PC-3 (cell line): ENCODE data around the gene OR2AJ1.

Experiments used
- CTCF ChIP-seq: fragments of 300-600 bp; sonication (generic); conservative IDR thresholded peaks from 2 replicates; pipeline ENCODE4 v1.5.1; 2017; ENCODE audit warnings: antibody characterized with exemption, low read depth, mild to moderate bottlenecking, low read length
- EZH2phosphoT487 ChIP-seq: fragments of 300-600 bp; sonication (generic); IDR thresholded peaks from 2 replicates; pipeline ENCODE4 v1.6.1; 2018; ENCODE audit warnings: mild to moderate bottlenecking, antibody characterized with exemption, low read length, borderline replicate concordance

DNA sequence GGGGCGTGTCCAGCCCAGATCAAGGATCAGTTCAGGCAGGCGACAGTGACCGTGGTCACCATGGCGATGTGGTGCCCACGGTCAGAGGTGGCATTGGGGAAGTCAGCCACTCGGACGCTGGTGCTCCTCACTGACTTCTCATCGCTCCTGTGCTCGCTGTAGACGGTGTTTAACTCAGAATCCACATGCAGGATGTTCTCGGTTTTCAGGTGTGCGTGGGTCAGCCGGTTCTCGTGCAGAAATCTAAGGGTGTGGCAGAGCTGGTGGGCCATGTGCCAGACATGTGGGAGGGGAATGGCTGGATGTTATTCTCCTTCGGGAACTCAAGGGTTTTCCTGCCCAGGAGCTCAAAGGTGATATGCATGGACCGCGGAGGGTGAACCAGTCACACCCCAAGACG is 11.7 kb downstream of the OR2AJ1 start:
- no peak for TF ChIP-seq CTCF
- TF ChIP-seq EZH2phosphoT487, result no peak
